GM08714 (cell line): ENCODE data around the gene CFAP65.

Experiments used
- H3K4me3 ChIP-seq: fragments of 200-500 bp; sonication (Bioruptor generic); 2 replicates; pipeline ENCODE4 v1.5.1; 2014; ENCODE audit warnings: mild to moderate bottlenecking, low read length, inconsistent platforms
- ZNF274 ChIP-seq: IDR thresholded peaks from 2 replicates; pipeline ENCODE4 v1.6.1; 2012; ENCODE audit warnings: mild to moderate bottlenecking, low read depth, low read length

CFAP65 gene

GRCh38 chr2:218988650-218989049 lies 52.7 kb downstream of the CFAP65 start:
- no peak for TF ChIP-seq ZNF274
- H3K4me3 ChIP-seq = no peak overlapping the region

GRCh38 chr2:218988164-218988563 lies 53.2 kb downstream of the CFAP65 start:
- no peak overlapping the region for H3K4me3 ChIP-seq

GRCh38 chr2:218986148-218986761 lies 55.1 kb downstream of the CFAP65 start:
- no peak overlapping the region for H3K4me3 ChIP-seq
- TF ChIP-seq ZNF274 = no peak

More at GRCh38 chr2:218988164-218988563, 53.2 kb downstream of the CFAP65 start:
- TF ChIP-seq ZNF274 = no peak

- TF ChIP-seq ZNF274 = no peak
- no peak overlapping the region for H3K4me3 ChIP-seq
Measured at GRCh38 chr2:218985325-218986091, 55.8 kb downstream of the CFAP65 start.

- TF ChIP-seq ZNF274 = no peak
- no peak within 1 kb of the TSS for H3K4me3 ChIP-seq
Measured at GRCh38 chr2:218985021-218985324, 56.3 kb downstream of the CFAP65 start, which contains the start of gene FEV. FEV (minus strand) TSS chr2:218985184; CDS start chr2:218985075, 109 bp downstream.

GRCh38 chr2:218984239-218985020 lies 56.9 kb downstream of the CFAP65 start:
- TF ChIP-seq ZNF274 = no peak
- H3K4me3 ChIP-seq = no peak overlapping the region

- H3K4me3 ChIP-seq = no peak overlapping the region
- no peak for TF ChIP-seq ZNF274
Measured at GRCh38 chr2:218983934-218984238, 57.4 kb downstream of the CFAP65 start.

- no peak for TF ChIP-seq ZNF274
- H3K4me3 ChIP-seq = no peak overlapping the region
Measured at GRCh38 chr2:218983263-218983933, 57.9 kb downstream of the CFAP65 start.

GRCh38 chr2:218982586-218983262 lies 58.6 kb downstream of the CFAP65 start:
- no peak overlapping the region for H3K4me3 ChIP-seq
- TF ChIP-seq ZNF274 = no peak

GRCh38 chr2:218981881-218982585 lies 59.3 kb downstream of the CFAP65 start:
- no peak overlapping the region for H3K4me3 ChIP-seq
- no peak for TF ChIP-seq ZNF274

GRCh38 chr2:218981390-218981880 lies 59.9 kb downstream of the CFAP65 start:
- no peak overlapping the region for H3K4me3 ChIP-seq
- TF ChIP-seq ZNF274 = no peak

GRCh38 chr2:218980735-218981389 lies 60.5 kb downstream of the CFAP65 start:
- TF ChIP-seq ZNF274 = no peak
- no peak overlapping the region for H3K4me3 ChIP-seq

GRCh38 chr2:218979846-218980734 lies 61.2 kb downstream of the CFAP65 start:
- no peak overlapping the region for H3K4me3 ChIP-seq
- TF ChIP-seq ZNF274 = no peak
